Measurements from ENCODE around the gene MTHFD2L.

MTHFD2L gene

DNA sequence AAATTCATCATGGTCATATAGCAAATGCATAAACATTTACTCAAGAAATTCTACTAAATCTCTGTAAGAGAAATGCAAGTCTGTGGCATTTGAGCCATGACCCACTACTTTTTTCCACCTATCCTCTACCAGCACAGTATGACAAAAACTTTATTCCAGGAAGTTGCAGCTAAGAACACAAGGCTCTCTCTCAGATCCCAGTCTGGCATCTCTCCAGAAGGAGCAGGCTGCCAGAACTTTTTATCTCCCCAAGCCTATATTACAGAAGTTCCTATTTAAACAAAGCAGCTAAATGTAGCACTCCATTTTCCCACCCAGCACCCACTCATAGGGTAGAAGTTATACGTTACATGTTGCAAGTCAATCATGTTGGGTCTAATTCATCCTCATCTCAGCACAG is 101.0 kb downstream of the MTHFD2L start:
- H3K36me3 ChIP-seq (ENCODE audit: control insufficient read depth in 1 of 2, insufficient read depth in 2 of 2, low read length in 2 of 2): no peaks in the 10 kb centered on the region
- H3K4me1 ChIP-seq (ENCODE audit: control insufficient read depth in 1 of 2, insufficient read depth in 2 of 2, low read length in 2 of 2): no peaks in the 10 kb centered on the region
- H3K27ac ChIP-seq (ENCODE audit: low read length): no peak overlapping the region
- no peak overlapping the region for H3K4me3 ChIP-seq (ENCODE audit: low read depth in 1 of 2, low read length in 2 of 2)
- H3K27me3 ChIP-seq (ENCODE audit: low read depth, low read length): no peaks in the 10 kb centered on the region
- H3K9me3 ChIP-seq (ENCODE audit: control insufficient read depth in 1 of 2, low read length in 2 of 2): no peaks in the 10 kb centered on the region

DNA sequence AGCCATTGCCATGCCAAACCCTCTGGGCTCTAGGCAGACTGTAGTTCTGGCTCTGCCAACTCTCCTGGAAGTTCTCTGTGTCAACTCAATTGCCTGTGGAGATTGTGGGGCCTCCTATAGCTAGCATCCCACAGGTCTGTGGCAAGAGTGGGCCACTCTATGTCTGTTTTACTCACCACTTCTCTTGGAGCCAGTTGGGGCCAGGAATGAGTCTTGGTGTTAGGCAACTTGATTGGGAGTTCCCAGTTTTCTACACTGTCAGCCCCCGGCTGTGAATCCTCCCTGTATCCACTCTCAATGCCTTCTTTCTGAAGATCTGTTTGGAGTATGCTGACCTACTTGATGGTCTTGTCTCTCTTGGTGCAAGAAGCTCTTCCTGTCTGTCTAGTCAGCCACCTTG is 102.1 kb downstream of the MTHFD2L start:
- H3K27ac ChIP-seq (ENCODE audit: low read length): no peak overlapping the region
- H3K4me3 ChIP-seq (ENCODE audit: low read depth in 1 of 2, low read length in 2 of 2): no peak overlapping the region
- H3K4me1 ChIP-seq (ENCODE audit: control insufficient read depth in 1 of 2, insufficient read depth in 2 of 2, low read length in 2 of 2): no peaks in the 10 kb centered on the region
- no peaks in the 10 kb centered on the region for H3K36me3 ChIP-seq (ENCODE audit: control insufficient read depth in 1 of 2, insufficient read depth in 2 of 2, low read length in 2 of 2)
- no peaks in the 10 kb centered on the region for H3K9me3 ChIP-seq (ENCODE audit: control insufficient read depth in 1 of 2, low read length in 2 of 2)
- H3K27me3 ChIP-seq (ENCODE audit: low read depth, low read length): no peaks in the 10 kb centered on the region

DNA sequence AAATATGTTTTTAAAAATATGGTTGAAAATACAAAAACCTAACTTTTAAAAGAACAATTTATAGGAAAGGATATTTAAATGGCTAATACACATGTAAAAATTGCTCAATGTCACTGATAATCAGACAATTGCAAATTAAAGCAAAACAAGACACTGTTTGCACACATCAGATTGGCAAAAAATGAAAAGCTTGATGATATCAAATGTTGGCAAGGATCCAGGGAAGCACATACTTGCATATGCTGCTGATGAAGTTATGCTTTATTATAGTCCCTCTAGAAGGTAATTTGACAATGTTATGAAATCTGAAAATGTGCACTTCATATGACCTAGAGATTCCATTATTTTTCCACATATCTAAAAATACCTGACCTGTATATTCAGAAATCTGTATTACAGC is 104.6 kb downstream of the MTHFD2L start:
- no peak overlapping the region for H3K4me3 ChIP-seq (ENCODE audit: low read depth in 1 of 2, low read length in 2 of 2)
- H3K27ac ChIP-seq (ENCODE audit: low read length): no peak overlapping the region
- no peaks in the 10 kb centered on the region for H3K36me3 ChIP-seq (ENCODE audit: control insufficient read depth in 1 of 2, insufficient read depth in 2 of 2, low read length in 2 of 2)
- no peaks in the 10 kb centered on the region for H3K27me3 ChIP-seq (ENCODE audit: low read depth, low read length)
- no peaks in the 10 kb centered on the region for H3K4me1 ChIP-seq (ENCODE audit: control insufficient read depth in 1 of 2, insufficient read depth in 2 of 2, low read length in 2 of 2)
- H3K9me3 ChIP-seq (ENCODE audit: control insufficient read depth in 1 of 2, low read length in 2 of 2): no peaks in the 10 kb centered on the region

- peaks cover 0 to 3% of the 10 kb centered on the region in 2 donors for H3K36me3 ChIP-seq (ENCODE audit: control insufficient read depth in 1 of 2, insufficient read depth in 2 of 2, low read length in 2 of 2)
- H3K27me3 ChIP-seq (ENCODE audit: low read depth, low read length): no peaks in the 10 kb centered on the region
- no peak overlapping the region for H3K27ac ChIP-seq (ENCODE audit: low read length)
- no peaks in the 10 kb centered on the region for H3K9me3 ChIP-seq (ENCODE audit: control insufficient read depth in 1 of 2, low read length in 2 of 2)
- H3K4me3 ChIP-seq (ENCODE audit: low read depth in 1 of 2, low read length in 2 of 2): no peak overlapping the region
- no peaks in the 10 kb centered on the region for H3K4me1 ChIP-seq (ENCODE audit: control insufficient read depth in 1 of 2, insufficient read depth in 2 of 2, low read length in 2 of 2)
Observed at GRCh38 chr4:74263551-74263950, 105.6 kb downstream of the MTHFD2L start.

- no peaks in the 10 kb centered on the region for H3K9me3 ChIP-seq (ENCODE audit: control insufficient read depth in 1 of 2, low read length in 2 of 2)
- no peaks in the 10 kb centered on the region for H3K27me3 ChIP-seq (ENCODE audit: low read depth, low read length)
- no peak overlapping the region for H3K27ac ChIP-seq (ENCODE audit: low read length)
- H3K4me1 ChIP-seq (ENCODE audit: control insufficient read depth in 1 of 2, insufficient read depth in 2 of 2, low read length in 2 of 2): no peaks in the 10 kb centered on the region
- H3K4me3 ChIP-seq (ENCODE audit: low read depth in 1 of 2, low read length in 2 of 2): no peak overlapping the region
- H3K36me3 ChIP-seq (ENCODE audit: control insufficient read depth in 1 of 2, insufficient read depth in 2 of 2, low read length in 2 of 2): peaks cover 0 to 3% of the 10 kb centered on the region in 2 donors
Observed at GRCh38 chr4:74266081-74266480, 108.2 kb downstream of the MTHFD2L start.

GRCh38 chr4:74267998-74268606 is 110.2 kb downstream of the MTHFD2L start:
- Histone ChIP-seq H3K9me3 (ENCODE audit: control insufficient read depth in 1 of 2, low read length in 2 of 2) (no peaks in the 10 kb centered on the region), H3K27me3 (ENCODE audit: low read depth, low read length) (no peaks in the 10 kb centered on the region), H3K4me1 (ENCODE audit: control insufficient read depth in 1 of 2, insufficient read depth in 2 of 2, low read length in 2 of 2) (no peaks in the 10 kb centered on the region), H3K27ac (ENCODE audit: low read length) (no peak overlapping the region), H3K36me3 (ENCODE audit: control insufficient read depth in 1 of 2, insufficient read depth in 2 of 2, low read length in 2 of 2) (peaks cover 0 to 3% of the 10 kb centered on the region in 2 donors), H3K4me3 (ENCODE audit: low read depth in 1 of 2, low read length in 2 of 2) (no peak overlapping the region)

- H3K27ac ChIP-seq (ENCODE audit: low read length): no peak overlapping the region
- no peaks in the 10 kb centered on the region for H3K27me3 ChIP-seq (ENCODE audit: low read depth, low read length)
- no peaks in the 10 kb centered on the region for H3K4me1 ChIP-seq (ENCODE audit: control insufficient read depth in 1 of 2, insufficient read depth in 2 of 2, low read length in 2 of 2)
- peaks cover 0 to 3% of the 10 kb centered on the region in 2 donors for H3K36me3 ChIP-seq (ENCODE audit: control insufficient read depth in 1 of 2, insufficient read depth in 2 of 2, low read length in 2 of 2)
- H3K9me3 ChIP-seq (ENCODE audit: control insufficient read depth in 1 of 2, low read length in 2 of 2): no peaks in the 10 kb centered on the region
- H3K4me3 ChIP-seq (ENCODE audit: low read depth in 1 of 2, low read length in 2 of 2): no peak overlapping the region
Observed at GRCh38 chr4:74268643-74269042, 110.7 kb downstream of the MTHFD2L start.

DNA sequence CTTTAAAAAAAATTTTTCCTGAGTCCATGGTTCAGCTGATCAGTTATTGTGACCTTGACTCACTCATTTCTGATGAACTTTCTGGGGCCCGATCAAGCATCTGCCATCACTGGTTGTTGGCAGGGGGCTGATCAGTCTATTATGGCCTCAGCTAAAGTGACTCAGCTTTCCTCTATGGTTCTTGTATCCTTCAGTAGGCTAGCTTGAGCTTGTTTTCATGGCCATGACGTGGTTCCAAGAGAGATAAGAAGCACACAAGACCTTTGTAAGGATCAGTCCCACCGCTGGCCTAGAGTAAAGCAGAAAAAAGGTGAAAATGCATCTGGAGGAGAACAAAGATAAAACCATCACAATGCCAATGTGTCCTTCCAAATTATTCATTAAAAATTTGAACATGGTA is 120.6 kb downstream of the MTHFD2L start:
- Histone ChIP-seq H3K27ac (ENCODE audit: low read length) (no peak overlapping the region), H3K9me3 (ENCODE audit: control insufficient read depth in 1 of 2, low read length in 2 of 2) (no peaks in the 10 kb centered on the region), H3K4me1 (ENCODE audit: control insufficient read depth in 1 of 2, insufficient read depth in 2 of 2, low read length in 2 of 2) (no peaks in the 10 kb centered on the region), H3K27me3 (ENCODE audit: low read depth, low read length) (no peaks in the 10 kb centered on the region), H3K4me3 (ENCODE audit: low read depth in 1 of 2, low read length in 2 of 2) (no peak overlapping the region), H3K36me3 (ENCODE audit: control insufficient read depth in 1 of 2, insufficient read depth in 2 of 2, low read length in 2 of 2) (peaks cover 0 to 2% of the 10 kb centered on the region in 2 donors)

DNA sequence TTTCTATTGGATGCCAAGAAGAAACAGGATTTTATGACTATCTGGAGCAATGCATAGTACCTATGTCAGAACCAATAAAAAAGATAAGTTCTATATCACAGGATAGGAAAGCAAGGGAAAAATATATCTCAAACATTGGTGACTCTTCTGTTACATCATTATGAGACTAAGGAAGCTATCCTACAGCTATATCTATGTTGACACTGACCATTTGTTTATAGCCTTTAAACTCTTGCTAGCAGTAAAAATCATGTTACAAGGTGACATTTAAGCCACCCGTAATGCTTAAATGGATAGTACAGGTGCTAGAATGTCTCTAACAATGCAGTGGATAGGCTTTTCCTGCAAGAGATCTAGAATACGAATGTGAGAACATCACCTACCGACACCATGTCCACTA is 121.8 kb downstream of the MTHFD2L start:
- Histone ChIP-seq H3K27ac (ENCODE audit: low read length) (no peak overlapping the region), H3K36me3 (ENCODE audit: control insufficient read depth in 1 of 2, insufficient read depth in 2 of 2, low read length in 2 of 2) (peaks cover 0 to 7% of the 10 kb centered on the region in 2 donors), H3K4me3 (ENCODE audit: low read depth in 1 of 2, low read length in 2 of 2) (no peak overlapping the region), H3K27me3 (ENCODE audit: low read depth, low read length) (no peaks in the 10 kb centered on the region), H3K4me1 (ENCODE audit: control insufficient read depth in 1 of 2, insufficient read depth in 2 of 2, low read length in 2 of 2) (no peaks in the 10 kb centered on the region), H3K9me3 (ENCODE audit: control insufficient read depth in 1 of 2, low read length in 2 of 2) (no peaks in the 10 kb centered on the region)

GRCh38 chr4:74282926-74283325 is 125.0 kb downstream of the MTHFD2L start:
- Histone ChIP-seq H3K4me1 (ENCODE audit: control insufficient read depth in 1 of 2, insufficient read depth in 2 of 2, low read length in 2 of 2) (no peaks in the 10 kb centered on the region), H3K9me3 (ENCODE audit: control insufficient read depth in 1 of 2, low read length in 2 of 2) (no peaks in the 10 kb centered on the region), H3K27ac (ENCODE audit: low read length) (no peak overlapping the region), H3K4me3 (ENCODE audit: low read depth in 1 of 2, low read length in 2 of 2) (no peak overlapping the region), H3K36me3 (ENCODE audit: control insufficient read depth in 1 of 2, insufficient read depth in 2 of 2, low read length in 2 of 2) (peaks cover 0 to 7% of the 10 kb centered on the region in 2 donors), H3K27me3 (ENCODE audit: low read depth, low read length) (no peaks in the 10 kb centered on the region)

DNA sequence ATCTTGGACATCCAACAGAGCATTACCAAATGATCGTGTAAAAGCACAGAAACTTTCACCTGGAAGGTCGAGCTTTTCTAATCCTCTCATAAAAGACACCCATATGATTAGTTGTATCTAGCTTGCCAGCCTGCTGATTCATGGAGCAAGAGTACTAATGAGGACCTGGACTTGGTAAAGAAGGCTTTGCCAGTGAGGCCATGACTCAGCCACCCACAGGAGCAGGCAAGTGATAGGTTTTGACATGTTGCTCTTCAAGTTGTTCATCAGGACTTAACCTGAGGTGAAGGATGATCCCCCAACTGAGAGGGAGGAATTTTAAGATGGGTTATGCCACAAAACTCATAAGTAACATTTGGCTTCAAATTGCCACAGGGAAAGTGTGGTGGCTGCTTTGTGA is 125.7 kb downstream of the MTHFD2L start:
- no peak overlapping the region for H3K27ac ChIP-seq (ENCODE audit: low read length)
- H3K4me1 ChIP-seq (ENCODE audit: control insufficient read depth in 1 of 2, insufficient read depth in 2 of 2, low read length in 2 of 2): no peaks in the 10 kb centered on the region
- H3K4me3 ChIP-seq (ENCODE audit: low read depth in 1 of 2, low read length in 2 of 2): no peak overlapping the region

DNA sequence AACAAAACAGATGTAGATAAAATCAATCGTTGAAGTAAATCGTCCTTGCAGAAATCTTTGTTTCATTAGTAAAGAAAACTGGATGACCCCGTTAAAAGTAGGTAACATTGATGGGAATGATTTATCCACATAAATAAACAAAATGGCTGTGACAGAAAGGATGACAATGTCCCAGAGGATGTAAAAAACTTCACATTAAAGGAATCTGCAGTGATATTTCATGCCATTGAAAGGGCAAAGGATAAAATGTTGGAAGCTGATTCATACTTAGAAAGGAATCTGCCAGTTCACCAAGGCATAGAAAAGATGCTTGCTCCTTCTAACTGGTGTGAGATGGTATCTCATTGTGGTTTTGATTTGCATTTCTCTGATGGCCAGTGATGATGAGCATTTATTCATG is 126.1 kb downstream of the MTHFD2L start:
- H3K4me1 ChIP-seq (ENCODE audit: control insufficient read depth in 1 of 2, insufficient read depth in 2 of 2, low read length in 2 of 2): no peaks in the 10 kb centered on the region
- no peaks in the 10 kb centered on the region for H3K9me3 ChIP-seq (ENCODE audit: control insufficient read depth in 1 of 2, low read length in 2 of 2)
- no peak overlapping the region for H3K27ac ChIP-seq (ENCODE audit: low read length)
- no peak overlapping the region for H3K4me3 ChIP-seq (ENCODE audit: low read depth in 1 of 2, low read length in 2 of 2)
- no peaks in the 10 kb centered on the region for H3K27me3 ChIP-seq (ENCODE audit: low read depth, low read length)
- H3K36me3 ChIP-seq (ENCODE audit: control insufficient read depth in 1 of 2, insufficient read depth in 2 of 2, low read length in 2 of 2): peaks cover 0 to 7% of the 10 kb centered on the region in 2 donors

More for the DNA sequence above, 125.7 kb downstream of the MTHFD2L start:
- Histone ChIP-seq H3K27me3 (ENCODE audit: low read depth, low read length) (no peaks in the 10 kb centered on the region), H3K9me3 (ENCODE audit: control insufficient read depth in 1 of 2, low read length in 2 of 2) (no peaks in the 10 kb centered on the region), H3K36me3 (ENCODE audit: control insufficient read depth in 1 of 2, insufficient read depth in 2 of 2, low read length in 2 of 2) (peaks cover 0 to 7% of the 10 kb centered on the region in 2 donors)

Data from muscle layer of duodenum (tissue), 2 donors.